Right kidney (tissue), 9 donors: Measurements from ENCODE around the gene PAX5.
A peak's percentile ranks its signal among the peaks of the same experiment; 100 is the strongest.
"Not testable (repeated sequence)": the region's sequence is repeated elsewhere in the genome, so short reads cannot be mapped to it uniquely, and the experiment has no call there.

Experiments
- DNase-seq: peaks from one replicate; pipeline ENCODE4 v3.0.0-alpha.2; 2016
- long read RNA-seq, 8 donors: transcript quantifications; one replicate each; lab custom pipeline, GENCODE V29; 2026

Gene PAX5
- long read RNA-seq, donor 1: 0 reads
- long read RNA-seq, donor 2: 0 reads
- long read RNA-seq, donor 3: 0 reads
- long read RNA-seq, donor 4: 0 reads
- long read RNA-seq, donor 5: 0 reads
- long read RNA-seq, donor 6: 0 reads
- long read RNA-seq, donor 7: 0 reads
- long read RNA-seq, donor 8: 0 reads

- DNase-seq: peak; percentile 30
These were observed at the start of gene PAX5 for GRCh38 chr9:37033682-37034304. TSS of gene PAX5 (minus strand) at chr9:37034268. CDS start at chr9:37034031, 237 bp downstream.

- no peak for DNase-seq
These were observed 49.6 kb upstream of the PAX5 start for GRCh38 chr9:37083654-37084053.

- no peak for DNase-seq
These were observed 48.2 kb upstream of the PAX5 start for GRCh38 chr9:37082214-37082765.

GRCh38 chr9:37081507-37081906 is 47.4 kb upstream of the PAX5 start:
- not testable (repeated sequence) for DNase-seq

GRCh38 chr9:37080165-37080628 is 46.1 kb upstream of the PAX5 start:
- not testable (repeated sequence) for DNase-seq

- peak; percentile 95 for DNase-seq
These were observed 45.5 kb upstream of the PAX5 start for GRCh38 chr9:37079370-37080164.

- DNase-seq: not testable (repeated sequence)
These were observed 40.7 kb upstream of the PAX5 start for GRCh38 chr9:37074790-37075189.

- DNase-seq: no peak
These were observed 32.2 kb upstream of the PAX5 start for GRCh38 chr9:37066139-37066725.

GRCh38 chr9:37062336-37062735 is 28.3 kb upstream of the PAX5 start:
- no peak for DNase-seq

- DNase-seq: no peak
These were observed 27.7 kb upstream of the PAX5 start for GRCh38 chr9:37061768-37062167.

GRCh38 chr9:37060833-37061232 is 26.8 kb upstream of the PAX5 start:
- no peak for DNase-seq

- no peak for DNase-seq
These were observed 22.2 kb upstream of the PAX5 start for GRCh38 chr9:37056046-37056920.

GRCh38 chr9:37054363-37054720 is 20.3 kb upstream of the PAX5 start:
- not testable (repeated sequence) for DNase-seq

GRCh38 chr9:37053684-37054362 is 19.8 kb upstream of the PAX5 start:
- DNase-seq: no peak

- DNase-seq: no peak
These were observed 12.6 kb upstream of the PAX5 start for GRCh38 chr9:37046683-37047082.

GRCh38 chr9:37042421-37042820 is 8.4 kb upstream of the PAX5 start:
- DNase-seq: no peak

- no peak for DNase-seq
These were observed 6.5 kb upstream of the PAX5 start for GRCh38 chr9:37040508-37041127.

GRCh38 chr9:37038943-37039464 is 4.9 kb upstream of the PAX5 start:
- peak; percentile 39 for DNase-seq

GRCh38 chr9:37038302-37038942 is 4.4 kb upstream of the PAX5 start:
- no peak for DNase-seq
